ENCODE data around the gene CYTH1. TPM values are rescaled to one million over a fixed set of nuclear protein-coding genes. Genes with fewer than 3 reads are reported as not detected.

CYTH1 gene
- total RNA-seq, 1 experiment from 2014 or later, result 34.3 TPM

DNA sequence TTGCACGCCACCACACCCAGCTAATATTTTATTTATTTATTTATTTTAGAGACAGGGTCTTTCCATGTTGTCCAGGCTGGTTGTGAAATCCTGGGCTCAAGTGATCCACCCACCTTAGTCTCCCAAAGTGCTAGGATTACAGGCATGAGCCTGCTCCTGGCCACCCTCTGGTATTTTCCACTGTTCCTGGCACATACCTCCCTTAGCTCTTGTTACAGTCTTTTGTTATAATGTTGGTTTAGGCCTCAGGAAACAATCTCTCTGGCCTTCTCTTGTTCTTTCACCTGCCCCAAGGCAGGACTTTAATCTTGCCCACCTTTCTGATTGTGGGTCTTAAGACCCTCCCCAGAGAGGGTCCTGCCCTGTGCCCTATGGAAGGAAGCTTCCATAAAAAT, 3.6 kb upstream of the CYTH1 start:
- intact Hi-C loops (cut with micrococcal nuclease), result no loop called here
- Histone ChIP-seq H3K9me3 (ENCODE audit: control insufficient read depth in 1 of 2, insufficient read depth in 1 of 2, low read depth in 1 of 2, low read length in 2 of 2) (no peaks in the 10 kb centered on the region), H3K9me2 (ENCODE audit: insufficient read depth) (no peaks in the 10 kb centered on the region), H2AFZ (ENCODE audit: low read depth, low read length, poor library complexity, severe bottlenecking) (no peak overlapping the region), H3K4me3 (replicated peaks in 1 of 2; ENCODE audit: low read depth in 1 of 2, low read length in 2 of 2) (no peak overlapping the region), H3K79me2 (ENCODE audit: insufficient read depth, low read length) (peaks cover 11% of the 10 kb centered on the region), H3K36me3 (ENCODE audit: control insufficient read depth in 1 of 2, insufficient read depth in 2 of 2, low read length in 2 of 2) (no peaks in the 10 kb centered on the region; a peak in 2 of 4 replicates), H3K4me1 (ENCODE audit: control insufficient read depth in 1 of 2, insufficient read depth in 2 of 2, low read length in 2 of 2) (peaks cover 19 to 33% of the 10 kb centered on the region in 2 experiments), H3K4me2 (ENCODE audit: low read length) (no peak overlapping the region), H3K27me3 (ENCODE audit: insufficient read depth, low read length) (no peaks in the 10 kb centered on the region), H3K9ac (ENCODE audit: low read length) (no peak overlapping the region), H4K20me1 (ENCODE audit: insufficient read depth) (no peaks in the 10 kb centered on the region), H3K27ac (ENCODE audit: low read depth, low read length) (no peak overlapping the region)
- no TSS peak for BruUV-seq (replicated peaks)
- TF ChIP-seq TCF7L2 (IDR thresholded peaks at IDR 0.05; ENCODE audit: borderline replicate concordance, extremely low read depth, insufficient read depth, insufficient read length), result no peak
- TF ChIP-seq CEBPB (IDR thresholded peaks at IDR 0.05; ENCODE audit: low read depth), result no peak
- no peak for TF ChIP-seq MAX (IDR thresholded peaks at IDR 0.05)
- TF ChIP-seq, protein P1, sequence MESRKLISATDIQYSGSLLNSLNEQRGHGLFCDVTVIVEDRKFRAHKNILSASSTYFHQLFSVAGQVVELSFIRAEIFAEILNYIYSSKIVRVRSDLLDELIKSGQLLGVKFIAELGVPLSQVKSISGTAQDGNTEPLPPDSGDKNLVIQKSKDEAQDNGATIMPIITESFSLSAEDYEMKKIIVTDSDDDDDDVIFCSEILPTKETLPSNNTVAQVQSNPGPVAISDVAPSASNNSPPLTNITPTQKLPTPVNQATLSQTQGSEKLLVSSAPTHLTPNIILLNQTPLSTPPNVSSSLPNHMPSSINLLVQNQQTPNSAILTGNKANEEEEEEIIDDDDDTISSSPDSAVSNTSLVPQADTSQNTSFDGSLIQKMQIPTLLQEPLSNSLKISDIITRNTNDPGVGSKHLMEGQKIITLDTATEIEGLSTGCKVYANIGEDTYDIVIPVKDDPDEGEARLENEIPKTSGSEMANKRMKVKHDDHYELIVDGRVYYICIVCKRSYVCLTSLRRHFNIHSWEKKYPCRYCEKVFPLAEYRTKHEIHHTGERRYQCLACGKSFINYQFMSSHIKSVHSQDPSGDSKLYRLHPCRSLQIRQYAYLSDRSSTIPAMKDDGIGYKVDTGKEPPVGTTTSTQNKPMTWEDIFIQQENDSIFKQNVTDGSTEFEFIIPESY (IDR thresholded peaks at IDR 0.05; ENCODE audit: extremely low read depth, insufficient replicate concordance, low read length), result no peak
- TF ChIP-seq POLR2AphosphoS5 (IDR thresholded peaks at IDR 0.05; ENCODE audit: low read depth, low read length), result no peak
- TF ChIP-seq YY1 (IDR thresholded peaks at IDR 0.05; ENCODE audit: extremely low read depth, insufficient replicate concordance, low read depth, low read length), result no peak
- no peak for DNase-seq (ENCODE audit: low read depth, low spot score)
- no peak for ATAC-seq
- ChIA-PET RAD21 (ENCODE audit: low non-redundant PET in 1 of 2, low total read pairs in 2 of 2, uncharacterized antibody in 2 of 2, unreplicated experiment in 2 of 2) (no interaction called here), CTCF (interaction anchor here (0.8 kb wide), 1 partner anchor 11 kb away, joined by 3 read pairs; no protein-coding TSS in a partner anchor), POLR2A (interaction anchor here (0.7 kb wide), 2 partner anchors 191 to 251 kb away, joined by 3 read pairs; no protein-coding TSS in a partner anchor)

Data from HCT116 (cell line).